HEK293T (cell line): ENCODE data around the gene PCDH18.
"Not testable (repeated sequence)": the region's sequence is repeated elsewhere in the genome, so short reads cannot be mapped to it uniquely, and the experiment has no call there.

Experiments
- CTCF ChIA-PET: fragments of 350-600 bp; formaldehyde crosslinking; extraction: SDS; loops from one replicate; lab custom pipeline; 2021; ENCODE audit warnings: antibody characterized with exemption, inconsistent platforms; lab: Yijun Ruan, JAX
- POLR2A ChIA-PET: fragments of 350-600 bp; formaldehyde crosslinking; extraction: SDS; loops from one replicate; lab custom pipeline; 2020; ENCODE audit warnings: antibody characterized with exemption, inconsistent platforms; lab: Yijun Ruan, JAX
- DNase-seq: peaks from one replicate; pipeline ENCODE4 v3.0.0; 2012; ENCODE audit warnings: mixed read lengths; ENCODE audit errors: extremely low spot score
- ARNT ChIP-seq: fragments of 450-650 bp; IDR thresholded peaks from 2 replicates; pipeline ENCODE4 v1.6.1; 2017; ENCODE audit warnings: mild to moderate bottlenecking
- BHLHE40 ChIP-seq: fragments of 450-650 bp; IDR thresholded peaks from 2 replicates; pipeline ENCODE4 v1.6.1; 2016; ENCODE audit warnings: mild to moderate bottlenecking, moderate library complexity, borderline replicate concordance
- CTBP1 ChIP-seq: fragments of 450-650 bp; IDR thresholded peaks from 2 replicates; pipeline ENCODE4 v1.6.1; 2016; ENCODE audit warnings: borderline replicate concordance
- ELF4 ChIP-seq: fragments of 450-650 bp; IDR thresholded peaks from 2 replicates; pipeline ENCODE4 v1.6.1; 2017; ENCODE audit warnings: antibody characterized with exemption
- FOXA1 ChIP-seq: fragments of 450-650 bp; IDR thresholded peaks from 2 replicates; pipeline ENCODE4 v1.6.1; 2016; ENCODE audit warnings: mild to moderate bottlenecking
- FOXK2 ChIP-seq: fragments of 450-650 bp; IDR thresholded peaks from 2 replicates; pipeline ENCODE4 v1.6.1; 2016; ENCODE audit warnings: mild to moderate bottlenecking
- FOXM1 ChIP-seq: fragments of 450-650 bp; IDR thresholded peaks from 2 replicates; pipeline ENCODE4 v1.6.1; 2017; ENCODE audit warnings: mild to moderate bottlenecking, borderline replicate concordance
- HDGF ChIP-seq: fragments of 450-650 bp; IDR thresholded peaks from 2 replicates; pipeline ENCODE4 v1.6.1; 2017; ENCODE audit warnings: antibody characterized with exemption, borderline replicate concordance
- L3MBTL2 ChIP-seq: fragments of 450-650 bp; conservative IDR thresholded peaks from 2 replicates; pipeline ENCODE4 v1.6.1; 2016; ENCODE audit warnings: mild to moderate bottlenecking
- LEF1 ChIP-seq: fragments of 450-650 bp; IDR thresholded peaks from 2 replicates; pipeline ENCODE4 v1.6.1; 2017; ENCODE audit warnings: mild to moderate bottlenecking, borderline replicate concordance
- NFRKB ChIP-seq: fragments of 450-650 bp; IDR thresholded peaks from 2 replicates; pipeline ENCODE4 v1.6.1; 2016; ENCODE audit warnings: mild to moderate bottlenecking, moderate library complexity
- PKNOX1 ChIP-seq: fragments of 450-650 bp; IDR thresholded peaks from 2 replicates; pipeline ENCODE4 v1.6.1; 2016
- SP1 ChIP-seq: fragments of 450-650 bp; IDR thresholded peaks from 2 replicates; pipeline ENCODE4 v1.6.1; 2017
- SUZ12 ChIP-seq: fragments of 450-650 bp; IDR thresholded peaks from 2 replicates; pipeline ENCODE4 v1.6.1; 2016; ENCODE audit warnings: mild to moderate bottlenecking
- TARDBP ChIP-seq: fragments of 450-650 bp; IDR thresholded peaks from 2 replicates; pipeline ENCODE4 v1.6.1; 2016
- ZNF384 ChIP-seq: fragments of 450-650 bp; IDR thresholded peaks from 2 replicates; pipeline ENCODE4 v1.6.1; 2016

Gene PCDH18

GRCh38 chr4:137523329-137523728, 9.0 kb downstream of the PCDH18 start:
- no peak for TF ChIP-seq ZNF384
- no peak for TF ChIP-seq L3MBTL2
- no peak for TF ChIP-seq HDGF
- no peak for TF ChIP-seq PKNOX1
- no peak for TF ChIP-seq LEF1
- no peak for TF ChIP-seq FOXA1
- TF ChIP-seq SP1, result no peak
- TF ChIP-seq BHLHE40, result no peak
- no peak for TF ChIP-seq FOXK2
- no peak for TF ChIP-seq ARNT
- TF ChIP-seq NFRKB, result no peak
- TF ChIP-seq TARDBP, result no peak
- no peak for TF ChIP-seq FOXM1
- ChIA-PET CTCF (interaction anchor here (0.7 kb wide), 1 partner anchor 399 kb away, joined by 3 read pairs; no protein-coding TSS in a partner anchor), POLR2A (no interaction called here)
- DNase-seq, result no peak

- DNase-seq, result no peak
- TF ChIP-seq BHLHE40 (no peak), ARNT (no peak), PKNOX1 (no peak), ELF4 (no peak), NFRKB (no peak), LEF1 (no peak), TARDBP (no peak), L3MBTL2 (no peak), FOXA1 (no peak), SP1 (no peak), FOXM1 (no peak), ZNF384 (no peak), HDGF (no peak), FOXK2 (no peak), CTBP1 (no peak), SUZ12 (no peak)
- CTCF ChIA-PET, result no interaction called here
- POLR2A ChIA-PET, result no interaction called here
Measured at GRCh38 chr4:137521053-137521452, 11.2 kb downstream of the PCDH18 start.

GRCh38 chr4:137519406-137519805, 12.9 kb downstream of the PCDH18 start:
- no peak for DNase-seq
- ChIA-PET CTCF (no interaction called here), POLR2A (interaction anchor here (1.3 kb wide), 1 partner anchor 13 kb away, joined by 3 read pairs; the partner anchor contains the start of gene PCDH18)
- TF ChIP-seq ARNT (no peak), CTBP1 (no peak), BHLHE40 (no peak), L3MBTL2 (no peak)

GRCh38 chr4:137517323-137517722, 15.0 kb downstream of the PCDH18 start:
- POLR2A ChIA-PET, CTCF ChIA-PET, DNase-seq: not testable (repeated sequence)

- ChIA-PET POLR2A (no interaction called here), CTCF (no interaction called here)
- no peak for TF ChIP-seq LEF1
- TF ChIP-seq ELF4, result no peak
- DNase-seq, result no peak
Measured at GRCh38 chr4:137514406-137515111, 17.7 kb downstream of the PCDH18 start.

- POLR2A ChIA-PET, result interaction anchor here (1.2 kb wide), 1 partner anchor 21 kb away, joined by 10 read pairs; the partner anchor contains the start of gene PCDH18
- CTCF ChIA-PET, result interaction anchor here (0.6 to 0.9 kb wide), 2 partner anchors 21 to 471 kb away, joined by 3 to 5 read pairs; no protein-coding TSS in a partner anchor
- TF ChIP-seq PKNOX1 (peak; percentile 59; the same call in 1 of the 2 replicates), CTBP1 (no peak)
- DNase-seq, result peak; percentile 48
Measured at GRCh38 chr4:137510557-137511265, 21.6 kb downstream of the PCDH18 start.

GRCh38 chr4:137509855-137510282, 22.4 kb downstream of the PCDH18 start:
- CTCF ChIA-PET, result no interaction called here
- TF ChIP-seq ELF4, result no peak
- no peak for TF ChIP-seq NFRKB
- no peak for TF ChIP-seq CTBP1
- TF ChIP-seq HDGF, result no peak
- no peak for TF ChIP-seq PKNOX1
- TF ChIP-seq FOXA1, result no peak
- TF ChIP-seq L3MBTL2, result no peak
- no peak for TF ChIP-seq SUZ12
- no peak for TF ChIP-seq LEF1
- no peak for TF ChIP-seq BHLHE40
- no peak for TF ChIP-seq ARNT
- no peak for TF ChIP-seq TARDBP
- POLR2A ChIA-PET, result interaction anchor here (0.9 kb wide), 1 partner anchor 22 kb away, joined by 3 read pairs; the partner anchor contains the start of gene PCDH18
- DNase-seq, result peak; percentile 7
